ENCODE data around the gene ACOX2.
A peak's percentile ranks its signal among the peaks of the same experiment; 100 is the strongest.

ACOX2 gene

GRCh38 chr3:58487140-58487886 is 49.7 kb downstream of the ACOX2 start:
- Histone ChIP-seq H4K20me1 (ENCODE audit: insufficient read depth, low read length) (no peaks in the 10 kb centered on the region), H3K27me3 (ENCODE audit: low read depth, low read length) (peaks cover 36% of the 10 kb centered on the region), H3K4me3 (ENCODE audit: low read length) (no peak overlapping the region), H3K9ac (ENCODE audit: low read length) (no peak overlapping the region), H3K36me3 (replicated peaks; ENCODE audit: low read depth, low read length) (no peaks in the 10 kb centered on the region), H3K4me1 (ENCODE audit: low read length) (peaks cover 37% of the 10 kb centered on the region), H2AFZ (ENCODE audit: low read depth, low read length) (no peak overlapping the region), H3K9me3 (ENCODE audit: insufficient read depth, low read length) (no peaks in the 10 kb centered on the region), H3K27ac (ENCODE audit: low read length) (no peak overlapping the region), H3K4me2 (ENCODE audit: low read length) (no peak overlapping the region), H3K79me2 (ENCODE audit: low read length) (peaks cover under 1% of the 10 kb centered on the region; the same call in 1 of the 2 replicates)
- TF ChIP-seq EZH2phosphoT487 (IDR thresholded peaks at IDR 0.05; ENCODE audit: low read depth) (no peak), CTCF (IDR thresholded peaks at IDR 0.05; ENCODE audit: low read depth, low read length) (no peak)

- Histone ChIP-seq H3K4me1 (ENCODE audit: low read length) (peaks cover 33% of the 10 kb centered on the region), H3K4me3 (ENCODE audit: low read length) (peak overlapping the region; percentile 15; the same call in 1 of the 2 replicates), H3K9me3 (ENCODE audit: insufficient read depth, low read length) (no peaks in the 10 kb centered on the region), H3K79me2 (ENCODE audit: low read length) (no peaks in the 10 kb centered on the region), H3K27ac (ENCODE audit: low read length) (no peak overlapping the region), H2AFZ (ENCODE audit: low read depth, low read length) (0 out of 2 replicates have a peak overlapping the region, but pooled peaks have one; percentile 43), H4K20me1 (ENCODE audit: insufficient read depth, low read length) (no peaks in the 10 kb centered on the region), H3K9ac (ENCODE audit: low read length) (no peak overlapping the region), H3K36me3 (replicated peaks; ENCODE audit: low read depth, low read length) (no peaks in the 10 kb centered on the region), H3K27me3 (ENCODE audit: low read depth, low read length) (peaks cover 36% of the 10 kb centered on the region), H3K4me2 (ENCODE audit: low read length) (peak overlapping the region; percentile 49)
- TF ChIP-seq CTCF (IDR thresholded peaks at IDR 0.05; ENCODE audit: low read depth, low read length), result no peak
- TF ChIP-seq EZH2phosphoT487 (IDR thresholded peaks at IDR 0.05; ENCODE audit: low read depth), result no peak
Observed at GRCh38 chr3:58485801-58486435, 51.1 kb downstream of the ACOX2 start.

GRCh38 chr3:58484722-58485069 is 52.3 kb downstream of the ACOX2 start:
- H2AFZ ChIP-seq (ENCODE audit: low read depth, low read length), result no peak overlapping the region
- H3K27me3 ChIP-seq (ENCODE audit: low read depth, low read length), result peaks cover 34% of the 10 kb centered on the region
- H3K27ac ChIP-seq (ENCODE audit: low read length), result no peak overlapping the region
- H4K20me1 ChIP-seq (ENCODE audit: insufficient read depth, low read length), result no peaks in the 10 kb centered on the region
- H3K4me1 ChIP-seq (ENCODE audit: low read length), result peaks cover 31% of the 10 kb centered on the region
- H3K4me2 ChIP-seq (ENCODE audit: low read length), result no peak overlapping the region
- no peak for TF ChIP-seq CTCF (IDR thresholded peaks at IDR 0.05; ENCODE audit: low read depth, low read length)
- no peak for TF ChIP-seq EZH2phosphoT487 (IDR thresholded peaks at IDR 0.05; ENCODE audit: low read depth)
- no peak overlapping the region for H3K9ac ChIP-seq (ENCODE audit: low read length)
- no peaks in the 10 kb centered on the region for H3K9me3 ChIP-seq (ENCODE audit: insufficient read depth, low read length)
- no peaks in the 10 kb centered on the region for H3K79me2 ChIP-seq (ENCODE audit: low read length)
- H3K4me3 ChIP-seq (ENCODE audit: low read length), result no peak overlapping the region
- no peaks in the 10 kb centered on the region for H3K36me3 ChIP-seq (replicated peaks; ENCODE audit: low read depth, low read length)

GRCh38 chr3:58484045-58484721 is 52.8 kb downstream of the ACOX2 start:
- TF ChIP-seq CTCF (IDR thresholded peaks at IDR 0.05; ENCODE audit: low read depth, low read length) (no peak), EZH2phosphoT487 (IDR thresholded peaks at IDR 0.05; ENCODE audit: low read depth) (no peak)
- H3K9me3 ChIP-seq (ENCODE audit: insufficient read depth, low read length), result no peaks in the 10 kb centered on the region
- no peak overlapping the region for H3K4me2 ChIP-seq (ENCODE audit: low read length)
- H2AFZ ChIP-seq (ENCODE audit: low read depth, low read length), result no peak overlapping the region
- H3K9ac ChIP-seq (ENCODE audit: low read length), result no peak overlapping the region
- H3K27me3 ChIP-seq (ENCODE audit: low read depth, low read length), result peaks cover 29% of the 10 kb centered on the region
- no peak overlapping the region for H3K27ac ChIP-seq (ENCODE audit: low read length)
- H3K79me2 ChIP-seq (ENCODE audit: low read length), result no peaks in the 10 kb centered on the region
- H3K4me1 ChIP-seq (ENCODE audit: low read length), result peaks cover 33% of the 10 kb centered on the region
- H3K36me3 ChIP-seq (replicated peaks; ENCODE audit: low read depth, low read length), result no peaks in the 10 kb centered on the region
- no peak overlapping the region for H3K4me3 ChIP-seq (ENCODE audit: low read length)
- no peaks in the 10 kb centered on the region for H4K20me1 ChIP-seq (ENCODE audit: insufficient read depth, low read length)

Measured in OCI-LY3 (cell line).